HepG2 (cell line): ENCODE data around the gene ALG9.

Source experiments
- CTCF ChIP-seq: sonication (generic); formaldehyde crosslinking; IDR thresholded peaks from 2 replicates; pipeline ENCODE4 v1.5.0; 2020; ENCODE audit warnings: mild to moderate bottlenecking, missing genetic modification reagents, moderate library complexity
- IRF2 ChIP-seq: IDR thresholded peaks from 2 replicates; pipeline ENCODE4 v1.6.1; 2018; ENCODE audit warnings: missing genetic modification reagents, missing compliant biosample characterization
- NR3C1 ChIP-seq: sonication (generic); formaldehyde crosslinking; IDR thresholded peaks from 2 replicates; pipeline ENCODE4 v1.4.0; 2020; ENCODE audit warnings: missing genetic modification reagents
- PHF21A ChIP-seq: sonication (generic); formaldehyde crosslinking; IDR thresholded peaks from 2 replicates; pipeline ENCODE4 v1.5.0; 2020; ENCODE audit warnings: mild to moderate bottlenecking, missing genetic modification reagents
- POLR2A ChIP-seq, 2 experiments: IDR thresholded peaks; 2 replicates each; pipeline ENCODE4 v1.6.1; 2011; ENCODE audit warnings: low read depth in 2 of 2, low read length in 2 of 2, mild to moderate bottlenecking in 1 of 2, moderate library complexity in 1 of 2; ENCODE audit not compliant: insufficient read depth in 1 of 2
- RFX5 ChIP-seq: IDR thresholded peaks from 2 replicates; pipeline ENCODE4 v1.6.1; 2011; ENCODE audit warnings: low read depth, low read length, improper control_type of control experiment
- ZNF180 ChIP-seq: sonication (generic); formaldehyde crosslinking; IDR thresholded peaks from 2 replicates; pipeline ENCODE4 v1.4.0; 2020; ENCODE audit warnings: low read depth, missing genetic modification reagents, borderline replicate concordance
- TF ChIP-seq, protein P1 (sequence below): IDR thresholded peaks from 2 replicates; pipeline ENCODE4 v1.6.1; 2016
- TF ChIP-seq, protein P2 (sequence below): fragments of 450-650 bp; IDR thresholded peaks from 2 replicates; pipeline ENCODE4 v1.6.1; 2017; ENCODE audit warnings: mild to moderate bottlenecking

- TF ChIP-seq POLR2A (IDR thresholded peaks at IDR 0.05; ENCODE audit: insufficient read depth in 1 of 2, low read depth in 2 of 2, low read length in 2 of 2): no peak
- no peak for TF ChIP-seq CTCF
- no peak for TF ChIP-seq RFX5
- TF ChIP-seq PHF21A: no peak
- TF ChIP-seq, protein P1, sequence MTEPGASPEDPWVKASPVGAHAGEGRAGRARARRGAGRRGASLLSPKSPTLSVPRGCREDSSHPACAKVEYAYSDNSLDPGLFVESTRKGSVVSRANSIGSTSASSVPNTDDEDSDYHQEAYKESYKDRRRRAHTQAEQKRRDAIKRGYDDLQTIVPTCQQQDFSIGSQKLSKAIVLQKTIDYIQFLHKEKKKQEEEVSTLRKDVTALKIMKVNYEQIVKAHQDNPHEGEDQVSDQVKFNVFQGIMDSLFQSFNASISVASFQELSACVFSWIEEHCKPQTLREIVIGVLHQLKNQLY (CRISPR knock-in tag): no peak
- TF ChIP-seq IRF2 (CRISPR knock-in tag): no peak
- TF ChIP-seq ZNF180 (CRISPR knock-in tag): no peak
- TF ChIP-seq, protein P2, sequence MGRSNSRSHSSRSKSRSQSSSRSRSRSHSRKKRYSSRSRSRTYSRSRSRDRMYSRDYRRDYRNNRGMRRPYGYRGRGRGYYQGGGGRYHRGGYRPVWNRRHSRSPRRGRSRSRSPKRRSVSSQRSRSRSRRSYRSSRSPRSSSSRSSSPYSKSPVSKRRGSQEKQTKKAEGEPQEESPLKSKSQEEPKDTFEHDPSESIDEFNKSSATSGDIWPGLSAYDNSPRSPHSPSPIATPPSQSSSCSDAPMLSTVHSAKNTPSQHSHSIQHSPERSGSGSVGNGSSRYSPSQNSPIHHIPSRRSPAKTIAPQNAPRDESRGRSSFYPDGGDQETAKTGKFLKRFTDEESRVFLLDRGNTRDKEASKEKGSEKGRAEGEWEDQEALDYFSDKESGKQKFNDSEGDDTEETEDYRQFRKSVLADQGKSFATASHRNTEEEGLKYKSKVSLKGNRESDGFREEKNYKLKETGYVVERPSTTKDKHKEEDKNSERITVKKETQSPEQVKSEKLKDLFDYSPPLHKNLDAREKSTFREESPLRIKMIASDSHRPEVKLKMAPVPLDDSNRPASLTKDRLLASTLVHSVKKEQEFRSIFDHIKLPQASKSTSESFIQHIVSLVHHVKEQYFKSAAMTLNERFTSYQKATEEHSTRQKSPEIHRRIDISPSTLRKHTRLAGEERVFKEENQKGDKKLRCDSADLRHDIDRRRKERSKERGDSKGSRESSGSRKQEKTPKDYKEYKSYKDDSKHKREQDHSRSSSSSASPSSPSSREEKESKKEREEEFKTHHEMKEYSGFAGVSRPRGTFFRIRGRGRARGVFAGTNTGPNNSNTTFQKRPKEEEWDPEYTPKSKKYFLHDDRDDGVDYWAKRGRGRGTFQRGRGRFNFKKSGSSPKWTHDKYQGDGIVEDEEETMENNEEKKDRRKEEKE: no peak
- TF ChIP-seq NR3C1 (CRISPR knock-in tag): no peak
These were observed 877 bp downstream of the ALG9 start for GRCh38 chr11:111870522-111870885.
